SK-N-SH (cell line): ENCODE results near the gene POLR3G. TPM values are rescaled to one million over a fixed set of nuclear protein-coding genes. Genes with fewer than 3 reads are reported as not detected.

ENCODE experiments used
- CTCF ChIA-PET: fragments of 300-600, 350-600 bp; formaldehyde crosslinking; extraction: SDS; loops from one replicate; lab custom pipeline; 2021; lab: Yijun Ruan, JAX
- POLR2A ChIA-PET: fragments of 350-600 bp; sonication (Branson Sonifier 250); formaldehyde crosslinking; extraction: SDS; loops from one replicate; lab custom pipeline; 2020; ENCODE audit warnings: antibody characterized with exemption, inconsistent platforms; lab: Yijun Ruan, JAX
- DNase-seq: peaks from one replicate; pipeline ENCODE4 v3.0.0; 2012
- H2AFZ ChIP-seq: fragments of 200-600 bp; sonication (generic); 2 replicates; pipeline ENCODE4 v1.8.1; 2016; ENCODE audit warnings: antibody characterized with exemption, mild to moderate bottlenecking, low read depth
- H3F3A ChIP-seq: fragments of 200-600 bp; sonication (generic); replicated peaks from 2 replicates; pipeline ENCODE3; 2016; ENCODE audit warnings: antibody characterized with exemption, mild to moderate bottlenecking; ENCODE audit not compliant: insufficient read depth
- H3K27ac ChIP-seq, 2 experiments: fragments of 200-500 bp in 1 of 2; fragments of 200-600 bp in 1 of 2; sonication (Bioruptor generic) in 1 of 2; sonication (generic), shearing (Covaris generic) in 1 of 2; 2 replicates each; pipeline versions ENCODE4 v1.5.1 to v1.6.1; 2014 to 2016; ENCODE audit warnings: low read depth in 2 of 2, inconsistent platforms in 1 of 2, low read length in 1 of 2, mild to moderate bottlenecking in 1 of 2, mixed read lengths in 1 of 2
- H3K27me3 ChIP-seq: fragments of 200-600 bp; sonication (generic), shearing (Covaris generic); 2 replicates; pipeline ENCODE4 v1.6.1; 2016; ENCODE audit warnings: mixed run types; ENCODE audit not compliant: insufficient read depth
- H3K36me3 ChIP-seq, 2 experiments: fragments of 200-500 bp in 1 of 2; fragments of 200-600 bp in 1 of 2; sonication (Bioruptor generic) in 1 of 2; sonication (generic) in 1 of 2; replicated peaks in 1 of 2; 2 replicates each; pipeline versions ENCODE3 to v1.5.1; 2014 to 2016; ENCODE audit warnings: low read length in 1 of 2, mild to moderate bottlenecking in 1 of 2; ENCODE audit not compliant: insufficient read depth in 2 of 2, control insufficient read depth in 1 of 2
- H3K4me1 ChIP-seq, 2 experiments: fragments of 200-500 bp in 1 of 2; fragments of 200-600 bp in 1 of 2; sonication (Bioruptor generic) in 1 of 2; sonication (generic), shearing (Covaris generic) in 1 of 2; 2 replicates each; pipeline versions ENCODE4 v1.5.1 to v1.6.1; 2014 to 2016; ENCODE audit warnings: low read depth in 1 of 2, low read length in 1 of 2, mixed run types in 1 of 2; ENCODE audit not compliant: insufficient read depth in 2 of 2, control insufficient read depth in 1 of 2
- H3K4me2 ChIP-seq: fragments of 200-600 bp; sonication (generic), shearing (Covaris generic); 2 replicates; pipeline ENCODE4 v1.6.1; 2017; ENCODE audit warnings: mixed run types
- H3K4me3 ChIP-seq, 2 experiments: fragments of 200-500 bp in 1 of 2; fragments of 200-600 bp in 1 of 2; sonication (Bioruptor generic) in 1 of 2; sonication (generic), shearing (Covaris generic) in 1 of 2; 2 replicates each; pipeline versions ENCODE4 v1.5.1 to v1.8.1; 2014 to 2016; ENCODE audit warnings: low read depth in 2 of 2, inconsistent platforms in 1 of 2, low read length in 1 of 2, mild to moderate bottlenecking in 1 of 2, mixed read lengths in 1 of 2, moderate library complexity in 1 of 2
- H3K79me2 ChIP-seq: fragments of 200-600 bp; sonication (generic); 2 replicates; pipeline ENCODE4 v1.8.1; 2017; ENCODE audit warnings: mild to moderate bottlenecking; ENCODE audit not compliant: insufficient read depth
- H3K9ac ChIP-seq: fragments of 200-600 bp; sonication (generic); 2 replicates; pipeline ENCODE4 v1.6.1; 2017; ENCODE audit warnings: mixed run types
- H3K9me2 ChIP-seq: fragments of 200-600 bp; sonication (generic); 2 replicates; pipeline ENCODE4 v1.6.1; 2017; ENCODE audit warnings: mixed run types
- H3K9me3 ChIP-seq: fragments of 200-600 bp; sonication (generic); 2 replicates; pipeline ENCODE4 v1.6.1; 2017; ENCODE audit warnings: mixed run types, mild to moderate bottlenecking, moderate library complexity
- H4K20me1 ChIP-seq: fragments of 200-600 bp; sonication (generic); 2 replicates; pipeline ENCODE4 v1.6.1; 2017; ENCODE audit warnings: mild to moderate bottlenecking, mixed run types; ENCODE audit not compliant: insufficient read depth
- CHD2 ChIP-seq: fragments of 150-350 bp; IDR thresholded peaks from 2 replicates; pipeline ENCODE4 v1.6.1; 2018; ENCODE audit warnings: low read length; ENCODE audit not compliant: partially characterized antibody
- ELF1 ChIP-seq: IDR thresholded peaks from 2 replicates; pipeline ENCODE4 v1.4.0; 2012
- EZH2phosphoT487 ChIP-seq: fragments of 200-600 bp; sonication (generic); IDR thresholded peaks from 2 replicates; pipeline ENCODE4 v1.6.1; 2017; ENCODE audit warnings: low read depth, mixed run types, mild to moderate bottlenecking, antibody characterized with exemption, moderate library complexity, borderline replicate concordance
- MXI1 ChIP-seq: IDR thresholded peaks from 2 replicates; pipeline ENCODE4 v1.6.1; 2012; ENCODE audit warnings: mild to moderate bottlenecking, low read depth, low read length, improper control_type of control experiment
- NFIC ChIP-seq: IDR thresholded peaks from 2 replicates; pipeline ENCODE4 v1.4.0; 2012; ENCODE audit warnings: borderline replicate concordance
- NRF1 ChIP-seq: IDR thresholded peaks from 2 replicates; pipeline ENCODE4 v1.6.1; 2012; ENCODE audit warnings: low read depth, mild to moderate bottlenecking, low read length
- POLR2AphosphoS5 ChIP-seq: IDR thresholded peaks from 2 replicates; pipeline ENCODE4 v1.6.1; 2012; ENCODE audit warnings: low read depth, low read length
- RCOR1 ChIP-seq: fragments of 150-350 bp; IDR thresholded peaks from 2 replicates; pipeline ENCODE4 v1.6.1; 2017; ENCODE audit warnings: antibody characterized with exemption, low read length
- RFX5 ChIP-seq: IDR thresholded peaks from 2 replicates; pipeline ENCODE4 v1.6.1; 2012; ENCODE audit warnings: mild to moderate bottlenecking, improper control_type of control experiment, low read length
- TCF12 ChIP-seq: IDR thresholded peaks from 2 replicates; pipeline ENCODE4 v1.4.0; 2012
- TEAD4 ChIP-seq: IDR thresholded peaks from 2 replicates; pipeline ENCODE4 v1.4.0; 2012; ENCODE audit warnings: mild to moderate bottlenecking, borderline replicate concordance; ENCODE audit not compliant: insufficient read depth
- WGBS: methylation state at CpG from one replicate; pipeline ENCODE4 v1.1.6; 2017; ENCODE audit warnings: low lambda C conversion rate; 5-methylcytosine and 5-hydroxymethylcytosine counted together
- polyA plus RNA-seq, 3 experiments: library from polyadenylated mRNA; depleted of rRNA; stranded (reverse); fragments of >200 nt; gene quantifications; 2 replicates each; pipeline ENCODE4 v1.2.3, GENCODE V29; 2012
- TF ChIP-seq, protein P1 (sequence below): IDR thresholded peaks from 2 replicates; pipeline ENCODE4 v1.6.1; 2012; ENCODE audit warnings: mild to moderate bottlenecking, low read depth, low read length, moderate library complexity
- TF ChIP-seq, protein P2 (sequence below): IDR thresholded peaks from 2 replicates; pipeline ENCODE4 v1.4.0; 2012; ENCODE audit warnings: low read depth, borderline replicate concordance
- TF ChIP-seq, protein P3 (sequence below): fragments of 150-350 bp; IDR thresholded peaks from 2 replicates; pipeline ENCODE4 v1.6.1; 2017; ENCODE audit warnings: antibody characterized with exemption, low read length, low read depth, borderline replicate concordance

The POLR3G gene
- polyA plus RNA-seq, 1 of the 3 experiments (the other 2 are of a cell fraction), result 17.1 TPM

DNA sequence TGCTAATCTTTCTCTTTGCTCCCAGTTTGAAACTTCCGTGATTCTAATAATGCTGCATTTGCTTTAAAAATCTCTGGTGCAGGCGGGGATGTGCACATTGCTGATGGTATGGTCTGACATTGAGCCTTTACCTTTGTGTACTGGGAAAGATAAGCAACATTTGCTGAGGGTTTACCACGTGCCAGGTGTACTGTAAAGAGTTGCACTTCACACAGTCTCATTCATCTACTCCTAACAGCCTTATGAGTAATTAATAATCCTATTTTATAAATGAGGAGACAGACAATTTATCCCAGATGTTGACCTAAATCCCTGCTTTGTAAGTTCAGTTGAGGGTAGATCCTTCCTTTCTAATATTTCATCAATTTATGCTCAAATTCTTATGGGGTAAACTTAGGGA, 83.2 kb downstream of the POLR3G start (continued):
- TF ChIP-seq, protein P1, sequence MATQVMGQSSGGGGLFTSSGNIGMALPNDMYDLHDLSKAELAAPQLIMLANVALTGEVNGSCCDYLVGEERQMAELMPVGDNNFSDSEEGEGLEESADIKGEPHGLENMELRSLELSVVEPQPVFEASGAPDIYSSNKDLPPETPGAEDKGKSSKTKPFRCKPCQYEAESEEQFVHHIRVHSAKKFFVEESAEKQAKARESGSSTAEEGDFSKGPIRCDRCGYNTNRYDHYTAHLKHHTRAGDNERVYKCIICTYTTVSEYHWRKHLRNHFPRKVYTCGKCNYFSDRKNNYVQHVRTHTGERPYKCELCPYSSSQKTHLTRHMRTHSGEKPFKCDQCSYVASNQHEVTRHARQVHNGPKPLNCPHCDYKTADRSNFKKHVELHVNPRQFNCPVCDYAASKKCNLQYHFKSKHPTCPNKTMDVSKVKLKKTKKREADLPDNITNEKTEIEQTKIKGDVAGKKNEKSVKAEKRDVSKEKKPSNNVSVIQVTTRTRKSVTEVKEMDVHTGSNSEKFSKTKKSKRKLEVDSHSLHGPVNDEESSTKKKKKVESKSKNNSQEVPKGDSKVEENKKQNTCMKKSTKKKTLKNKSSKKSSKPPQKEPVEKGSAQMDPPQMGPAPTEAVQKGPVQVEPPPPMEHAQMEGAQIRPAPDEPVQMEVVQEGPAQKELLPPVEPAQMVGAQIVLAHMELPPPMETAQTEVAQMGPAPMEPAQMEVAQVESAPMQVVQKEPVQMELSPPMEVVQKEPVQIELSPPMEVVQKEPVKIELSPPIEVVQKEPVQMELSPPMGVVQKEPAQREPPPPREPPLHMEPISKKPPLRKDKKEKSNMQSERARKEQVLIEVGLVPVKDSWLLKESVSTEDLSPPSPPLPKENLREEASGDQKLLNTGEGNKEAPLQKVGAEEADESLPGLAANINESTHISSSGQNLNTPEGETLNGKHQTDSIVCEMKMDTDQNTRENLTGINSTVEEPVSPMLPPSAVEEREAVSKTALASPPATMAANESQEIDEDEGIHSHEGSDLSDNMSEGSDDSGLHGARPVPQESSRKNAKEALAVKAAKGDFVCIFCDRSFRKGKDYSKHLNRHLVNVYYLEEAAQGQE, result no peak

DNA sequence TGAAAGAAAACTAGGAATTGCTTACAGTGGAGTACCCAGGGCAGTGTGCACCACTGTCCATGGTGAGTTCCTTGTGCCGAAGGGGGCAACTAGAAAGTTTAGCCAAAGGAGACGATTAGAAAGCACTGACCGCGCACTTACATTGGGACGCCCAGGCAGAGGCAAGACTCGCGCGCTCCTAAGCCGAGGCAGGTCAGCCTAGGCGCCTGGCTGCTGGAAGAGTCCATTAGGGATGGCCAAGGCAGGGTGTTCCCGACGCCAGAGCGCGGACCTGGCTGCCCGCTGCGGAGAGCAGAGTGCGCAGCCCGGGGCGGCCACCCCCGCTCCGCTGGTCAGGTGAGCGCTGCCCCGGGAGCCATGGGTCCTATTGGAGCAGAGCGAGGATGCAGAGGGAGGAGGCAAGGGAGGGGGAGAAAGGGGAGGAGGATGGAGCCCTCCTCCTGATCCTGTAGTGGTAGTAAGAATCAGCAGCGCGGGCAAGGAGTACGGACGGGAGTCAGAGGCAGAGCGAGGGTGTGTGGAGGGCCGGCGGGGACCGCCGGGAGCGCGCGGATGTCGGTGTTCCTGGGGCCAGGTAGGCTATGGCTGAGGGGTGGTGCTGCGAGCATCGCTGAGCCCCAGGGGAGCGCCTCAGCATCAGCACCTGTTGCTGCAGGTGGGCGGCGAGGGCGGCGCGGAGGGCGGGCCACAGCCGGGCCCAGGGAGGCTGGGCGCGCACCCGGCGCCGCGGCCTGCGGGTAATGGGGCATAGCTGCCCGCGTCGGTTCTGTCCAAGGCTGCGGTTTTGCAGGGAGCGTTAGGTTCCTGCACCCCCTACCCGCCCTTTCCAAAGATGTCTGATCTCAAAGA, 83.9 kb downstream of the POLR3G start, which contains the start of gene ADGRV1:
ADGRV1 (plus strand) TSS at position 454 of the 849 bp plus-strand sequence; CDS start at position 553, 99 bp downstream.
- POLR2A ChIA-PET, result interaction anchor here (0.9 kb wide), 1 partner anchor 8 kb away, joined by 3 read pairs; no protein-coding TSS in a partner anchor
- TF ChIP-seq POLR2AphosphoS5 (0 out of 2 replicates have a peak, but pooled peaks have one; percentile 18), TCF12 (no peak), NRF1 (peak; percentile 40), CHD2 (peak; percentile 26), RCOR1 (peak; percentile 54; the same call in 1 of the 2 replicates), EZH2phosphoT487 (no peak), RFX5 (peak; percentile 52; the same call in 1 of the 2 replicates), MXI1 (0 out of 2 replicates have a peak, but pooled peaks have one; percentile 20)
- DNase-seq, result peak; percentile 96
- Histone ChIP-seq H3K9me3 (no peaks in the 10 kb centered on the region), H3K9me2 (no peaks in the 10 kb centered on the region), H3K36me3 (no peaks in the 10 kb centered on the region), H3K79me2 (no peaks in the 10 kb centered on the region), H3K9ac (no peak within 1 kb of the TSS), H3K4me3 (peak within 1 kb of the TSS; percentile 53 to 65), H3K4me2 (peak within 1 kb of the TSS; percentile 80), H3F3A (no peaks in the 10 kb centered on the region), H2AFZ (peak within 1 kb of the TSS; percentile 63; the same call in 1 of the 2 replicates), H3K27ac (peak within 1 kb of the TSS in 1 of 2 experiments; percentile 77; a peak in 2 of 4 replicates), H4K20me1 (no peaks in the 10 kb centered on the region), H3K27me3 (peaks cover 37% of the 10 kb centered on the region), H3K4me1 (no peaks in the 10 kb centered on the region; a peak in 2 of 4 replicates)
- WGBS, result 2% methylated on average over 36 of the region's 60 CpGs
- CTCF ChIA-PET, result interaction anchor here (1.0 to 1.6 kb wide), 4 partner anchors 13 to 225 kb away, joined by 3 to 4 read pairs (median 4); no protein-coding TSS in a partner anchor

DNA sequence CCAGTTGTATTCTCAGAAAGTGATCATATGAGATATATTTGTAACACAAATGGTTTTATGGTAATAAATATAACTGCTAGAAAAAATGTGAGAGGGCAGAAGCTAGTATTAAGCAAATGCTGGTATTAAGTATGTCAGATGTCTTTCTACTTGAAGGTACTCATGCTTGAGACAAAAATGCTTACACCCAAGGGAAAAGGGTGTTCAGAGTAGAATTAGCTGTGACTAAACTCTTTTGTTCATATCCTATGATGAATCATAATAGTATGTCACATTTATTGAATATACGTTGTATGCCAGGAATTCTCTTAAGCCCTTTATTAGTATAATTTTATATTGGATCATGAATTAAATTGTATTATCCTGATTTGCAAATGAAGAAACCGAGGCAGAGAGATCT, 86.1 kb downstream of the POLR3G start:
- 31% methylated on average over 2 of the region's 2 CpGs for WGBS
- ChIA-PET POLR2A (no interaction called here), CTCF (interaction anchor here (0.6 kb wide), 1 partner anchor 25 kb away, joined by 3 read pairs; no protein-coding TSS in a partner anchor)

More for the DNA sequence above, 86.1 kb downstream of the POLR3G start:
- H3K9me2 ChIP-seq, result no peaks in the 10 kb centered on the region
- no peaks in the 10 kb centered on the region for H3K79me2 ChIP-seq
- H4K20me1 ChIP-seq, result no peaks in the 10 kb centered on the region
- no peak for DNase-seq
- no peak overlapping the region for H3K4me3 ChIP-seq
- no peaks in the 10 kb centered on the region; a peak in 2 of 4 replicates for H3K4me1 ChIP-seq
- no peak overlapping the region for H3K4me2 ChIP-seq
- H2AFZ ChIP-seq, result no peak overlapping the region
- no peak overlapping the region for H3K9ac ChIP-seq
- no peaks in the 10 kb centered on the region for H3K9me3 ChIP-seq
- H3K36me3 ChIP-seq, result no peaks in the 10 kb centered on the region
- H3K27ac ChIP-seq, result no peak overlapping the region
- TF ChIP-seq, protein P1, result no peak
- TF ChIP-seq NFIC (no peak), TEAD4 (no peak), ELF1 (no peak), TCF12 (no peak)
- TF ChIP-seq, protein P2, sequence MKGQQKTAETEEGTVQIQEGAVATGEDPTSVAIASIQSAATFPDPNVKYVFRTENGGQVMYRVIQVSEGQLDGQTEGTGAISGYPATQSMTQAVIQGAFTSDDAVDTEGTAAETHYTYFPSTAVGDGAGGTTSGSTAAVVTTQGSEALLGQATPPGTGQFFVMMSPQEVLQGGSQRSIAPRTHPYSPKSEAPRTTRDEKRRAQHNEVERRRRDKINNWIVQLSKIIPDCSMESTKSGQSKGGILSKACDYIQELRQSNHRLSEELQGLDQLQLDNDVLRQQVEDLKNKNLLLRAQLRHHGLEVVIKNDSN, result no peak
- TF ChIP-seq, protein P3, sequence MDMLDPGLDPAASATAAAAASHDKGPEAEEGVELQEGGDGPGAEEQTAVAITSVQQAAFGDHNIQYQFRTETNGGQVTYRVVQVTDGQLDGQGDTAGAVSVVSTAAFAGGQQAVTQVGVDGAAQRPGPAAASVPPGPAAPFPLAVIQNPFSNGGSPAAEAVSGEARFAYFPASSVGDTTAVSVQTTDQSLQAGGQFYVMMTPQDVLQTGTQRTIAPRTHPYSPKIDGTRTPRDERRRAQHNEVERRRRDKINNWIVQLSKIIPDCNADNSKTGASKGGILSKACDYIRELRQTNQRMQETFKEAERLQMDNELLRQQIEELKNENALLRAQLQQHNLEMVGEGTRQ, result no peak
- TF ChIP-seq, all 33 proteins: peak for 0
- Histone ChIP-seq H3K27me3 (peaks cover 34% of the 10 kb centered on the region), H3F3A (no peaks in the 10 kb centered on the region)
